HCT116 (cell line): ENCODE data around the gene ERVV-1.

ENCODE experiments used
- CTCF ChIP-seq, 3 experiments: fragments of 200-600 bp in 1 of 3; sonication (generic) in 1 of 3; IDR thresholded peaks in 2 of 3; conservative IDR thresholded peaks in 1 of 3; 2 replicates each; pipeline ENCODE4 v1.5.1; 2012 to 2017; ENCODE audit warnings: low read depth in 2 of 3, low read length in 2 of 3, antibody characterized with exemption in 1 of 3, borderline replicate concordance in 1 of 3, control low read depth in 1 of 3, mild to moderate bottlenecking in 1 of 3, mixed read lengths in 1 of 3, mixed run types in 1 of 3, moderate library complexity in 1 of 3; ENCODE audit not compliant: insufficient read depth in 1 of 3
- EZH2 ChIP-seq: fragments of 200-600 bp; sonication (generic); IDR thresholded peaks from 2 replicates; pipeline ENCODE4 v1.6.1; 2017; ENCODE audit warnings: antibody characterized with exemption, mixed run types
- EZH2phosphoT487 ChIP-seq: fragments of 200-600 bp; IDR thresholded peaks from 2 replicates; pipeline ENCODE4 v1.6.1; 2018; ENCODE audit warnings: antibody characterized with exemption, borderline replicate concordance
- REST ChIP-seq: IDR thresholded peaks from 2 replicates; pipeline ENCODE4 v1.6.1; 2012; ENCODE audit warnings: low read depth
- YY1 ChIP-seq: IDR thresholded peaks from 2 replicates; pipeline ENCODE4 v1.6.1; 2011; ENCODE audit warnings: low read length, low read depth, moderate library complexity, mild to moderate bottlenecking; ENCODE audit not compliant: insufficient replicate concordance; ENCODE audit errors: extremely low read depth

GRCh38 chr19:52991484-52991883 is 22.2 kb upstream of the ERVV-1 start:
- TF ChIP-seq YY1 = no peak
- TF ChIP-seq REST = no peak
- TF ChIP-seq EZH2phosphoT487 = no peak
- no peak for TF ChIP-seq CTCF (IDR thresholded peaks at IDR 0.05 in 2 of 3, conservative IDR thresholded peaks at IDR 0.05 in 1 of 3; ENCODE audit: borderline replicate concordance in 1 of 3, insufficient read depth in 1 of 3, low read depth in 2 of 3, low read length in 2 of 3)
- no peak for TF ChIP-seq EZH2
